22Rv1 (cell line): ENCODE results near the gene ANXA3.

Experiments
- H3K27ac ChIP-seq: fragments of 450-650 bp; 2 replicates; pipeline ENCODE4 v1.5.1; 2017
- ZFX ChIP-seq: fragments of 450-650 bp; IDR thresholded peaks from 2 replicates; pipeline ENCODE4 v1.6.1; 2017; ENCODE audit warnings: antibody characterized with exemption, borderline replicate concordance
- TF ChIP-seq, protein P1 (sequence below): fragments of 450-650 bp; IDR thresholded peaks from 2 replicates; pipeline ENCODE4 v1.5.1; 2017; ENCODE audit warnings: mild to moderate bottlenecking

ANXA3 gene

DNA sequence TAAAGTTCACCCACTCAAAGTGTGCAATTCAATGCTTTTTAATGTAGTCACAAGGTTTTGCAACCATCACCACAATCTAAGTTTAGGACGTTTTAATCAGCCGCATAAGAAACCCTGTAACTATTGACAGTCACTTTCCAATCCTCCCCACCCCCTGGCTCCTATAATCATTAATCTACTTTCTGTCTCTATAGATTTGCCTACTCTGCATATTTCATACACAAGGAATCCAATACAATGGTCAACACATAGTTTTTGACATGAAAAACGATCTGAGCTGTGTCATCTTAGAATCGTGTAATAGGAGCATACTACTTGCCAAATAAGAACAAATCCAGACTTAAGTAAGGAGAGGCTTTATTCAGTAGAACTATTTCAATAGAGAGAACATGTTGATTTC, 47.6 kb downstream of the ANXA3 start:
- no peak overlapping the region for H3K27ac ChIP-seq
- TF ChIP-seq ZFX = no peak
- TF ChIP-seq, protein P1, sequence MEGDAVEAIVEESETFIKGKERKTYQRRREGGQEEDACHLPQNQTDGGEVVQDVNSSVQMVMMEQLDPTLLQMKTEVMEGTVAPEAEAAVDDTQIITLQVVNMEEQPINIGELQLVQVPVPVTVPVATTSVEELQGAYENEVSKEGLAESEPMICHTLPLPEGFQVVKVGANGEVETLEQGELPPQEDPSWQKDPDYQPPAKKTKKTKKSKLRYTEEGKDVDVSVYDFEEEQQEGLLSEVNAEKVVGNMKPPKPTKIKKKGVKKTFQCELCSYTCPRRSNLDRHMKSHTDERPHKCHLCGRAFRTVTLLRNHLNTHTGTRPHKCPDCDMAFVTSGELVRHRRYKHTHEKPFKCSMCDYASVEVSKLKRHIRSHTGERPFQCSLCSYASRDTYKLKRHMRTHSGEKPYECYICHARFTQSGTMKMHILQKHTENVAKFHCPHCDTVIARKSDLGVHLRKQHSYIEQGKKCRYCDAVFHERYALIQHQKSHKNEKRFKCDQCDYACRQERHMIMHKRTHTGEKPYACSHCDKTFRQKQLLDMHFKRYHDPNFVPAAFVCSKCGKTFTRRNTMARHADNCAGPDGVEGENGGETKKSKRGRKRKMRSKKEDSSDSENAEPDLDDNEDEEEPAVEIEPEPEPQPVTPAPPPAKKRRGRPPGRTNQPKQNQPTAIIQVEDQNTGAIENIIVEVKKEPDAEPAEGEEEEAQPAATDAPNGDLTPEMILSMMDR = no peak

DNA sequence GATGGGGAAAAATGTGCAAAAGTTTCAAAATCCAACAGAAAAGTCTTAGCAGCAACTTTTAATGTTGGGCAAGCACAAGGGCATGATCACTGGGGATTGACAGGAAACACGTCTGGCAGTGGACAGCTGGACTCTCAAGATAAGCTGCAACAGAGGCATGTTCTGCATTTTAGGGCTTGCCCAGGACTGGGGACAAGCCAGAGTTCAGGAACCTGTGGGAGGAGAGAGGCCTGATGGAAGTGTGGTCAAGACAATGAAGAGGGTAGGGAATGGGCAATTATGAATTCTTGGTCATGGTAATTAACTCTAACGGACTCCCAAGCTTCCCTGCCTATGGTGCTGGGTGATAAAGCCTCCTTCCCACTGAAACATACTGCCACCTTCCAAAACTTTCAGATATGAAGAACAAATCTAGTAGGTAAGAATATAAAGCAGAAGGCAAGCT, 48.4 kb downstream of the ANXA3 start:
- no peak overlapping the region for H3K27ac ChIP-seq

DNA sequence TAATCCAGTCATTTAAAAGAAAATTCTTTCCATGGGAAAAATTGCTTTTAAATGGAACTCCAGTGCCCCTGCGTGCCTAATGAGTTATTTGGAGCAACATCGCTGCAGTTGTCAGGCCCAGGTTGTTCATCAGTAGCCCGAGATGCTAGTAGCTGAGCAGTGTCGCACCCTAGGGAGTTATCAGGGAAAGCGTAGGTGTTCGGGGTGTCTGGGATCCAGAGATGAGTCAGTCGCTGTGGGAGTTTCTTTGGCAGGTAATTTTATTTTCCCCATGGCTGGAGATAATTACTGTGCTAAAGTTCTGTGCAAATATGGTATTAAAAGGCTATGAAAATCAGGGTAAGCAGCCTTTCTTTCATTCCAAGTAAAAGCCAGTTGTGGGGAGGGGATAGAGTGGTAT, 49.4 kb downstream of the ANXA3 start:
- TF ChIP-seq, protein P1 = no peak
- no peak for TF ChIP-seq ZFX
- no peak overlapping the region for H3K27ac ChIP-seq

More for the DNA sequence above, 48.4 kb downstream of the ANXA3 start:
- TF ChIP-seq, protein P1 = no peak
- TF ChIP-seq ZFX = no peak

DNA sequence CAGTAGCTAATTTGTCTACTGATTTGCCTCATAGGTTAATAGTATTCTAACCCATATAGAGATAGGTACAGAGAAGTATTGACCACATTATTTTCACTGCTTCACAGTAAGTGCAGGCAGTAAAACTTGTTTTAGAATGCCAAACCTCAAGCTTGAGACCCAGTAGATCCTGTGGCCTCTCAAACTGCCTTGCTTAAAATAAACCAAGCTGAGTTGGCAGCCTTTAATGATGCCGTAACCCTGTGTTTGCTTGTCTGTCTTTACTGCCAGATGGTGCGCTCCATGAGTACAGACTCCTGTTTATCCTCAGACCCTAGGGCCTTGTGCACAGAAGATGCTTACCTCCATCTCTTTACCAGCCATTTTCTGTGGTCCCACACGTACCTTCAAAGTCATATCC, 50.8 kb downstream of the ANXA3 start:
- TF ChIP-seq, protein P1 = no peak
- TF ChIP-seq ZFX = no peak
- H3K27ac ChIP-seq = no peak overlapping the region

DNA sequence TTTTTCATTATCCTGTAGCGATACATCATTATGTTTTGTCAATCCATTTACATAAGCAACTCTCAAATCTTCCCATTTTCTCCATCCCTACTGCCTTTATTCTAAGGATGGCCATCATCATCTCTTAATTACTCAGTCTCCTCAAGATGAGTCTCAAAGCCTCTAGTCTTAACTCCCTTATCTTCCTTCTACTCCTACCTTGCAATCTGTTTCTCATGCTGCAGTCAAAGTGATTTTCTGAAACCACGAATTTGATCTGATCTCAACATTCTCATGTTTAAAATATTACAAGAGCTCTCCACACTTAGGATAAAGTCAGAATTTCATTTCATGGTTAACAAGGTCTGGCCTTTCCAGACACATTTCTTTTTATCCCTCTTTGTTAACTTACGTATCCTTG, 51.8 kb downstream of the ANXA3 start:
- no peak overlapping the region for H3K27ac ChIP-seq
- TF ChIP-seq, protein P1 = no peak
- TF ChIP-seq ZFX = no peak

DNA sequence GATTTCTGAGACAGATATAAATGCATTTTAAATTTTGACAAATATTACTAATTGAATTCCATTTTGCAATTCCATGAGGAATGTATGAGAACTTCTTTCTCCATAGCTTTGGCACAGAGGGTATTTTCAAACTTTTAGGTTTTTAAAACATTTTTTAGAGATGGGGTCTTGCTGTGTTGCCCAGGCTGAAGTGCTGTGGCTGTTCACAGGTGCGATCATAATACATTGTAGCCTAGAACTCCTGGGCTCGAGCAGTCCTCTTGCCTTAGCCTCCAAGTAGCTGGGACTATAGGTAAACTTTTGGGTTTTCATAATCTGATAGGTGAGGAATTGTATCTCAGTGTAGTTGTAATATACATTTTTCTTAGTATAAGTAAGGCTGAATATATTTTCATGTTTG, 53.4 kb downstream of the ANXA3 start:
- TF ChIP-seq, protein P1 = no peak
- TF ChIP-seq ZFX = no peak

DNA sequence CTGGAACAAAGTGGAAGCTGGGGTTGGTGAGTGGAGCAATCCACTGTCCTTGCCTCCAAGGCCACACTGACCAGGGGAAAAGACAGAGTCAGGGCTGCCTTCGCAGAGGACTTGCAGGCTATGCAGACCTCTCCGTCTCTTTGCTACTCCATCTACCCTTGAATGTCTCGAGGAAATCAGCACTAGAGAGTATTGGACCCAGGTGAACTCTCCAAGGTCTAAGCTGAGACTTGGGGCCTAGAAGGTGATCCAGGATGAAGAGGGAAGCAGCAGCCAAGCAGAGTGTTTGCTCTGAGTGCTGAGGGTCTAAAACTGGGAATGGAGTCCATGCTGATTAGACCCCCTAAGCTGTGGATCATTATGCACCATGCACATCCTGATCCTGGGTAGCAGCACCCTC, 54.5 kb downstream of the ANXA3 start:
- no peak overlapping the region for H3K27ac ChIP-seq
- no peak for TF ChIP-seq ZFX

More for the DNA sequence above, 53.4 kb downstream of the ANXA3 start:
- H3K27ac ChIP-seq = no peak overlapping the region

DNA sequence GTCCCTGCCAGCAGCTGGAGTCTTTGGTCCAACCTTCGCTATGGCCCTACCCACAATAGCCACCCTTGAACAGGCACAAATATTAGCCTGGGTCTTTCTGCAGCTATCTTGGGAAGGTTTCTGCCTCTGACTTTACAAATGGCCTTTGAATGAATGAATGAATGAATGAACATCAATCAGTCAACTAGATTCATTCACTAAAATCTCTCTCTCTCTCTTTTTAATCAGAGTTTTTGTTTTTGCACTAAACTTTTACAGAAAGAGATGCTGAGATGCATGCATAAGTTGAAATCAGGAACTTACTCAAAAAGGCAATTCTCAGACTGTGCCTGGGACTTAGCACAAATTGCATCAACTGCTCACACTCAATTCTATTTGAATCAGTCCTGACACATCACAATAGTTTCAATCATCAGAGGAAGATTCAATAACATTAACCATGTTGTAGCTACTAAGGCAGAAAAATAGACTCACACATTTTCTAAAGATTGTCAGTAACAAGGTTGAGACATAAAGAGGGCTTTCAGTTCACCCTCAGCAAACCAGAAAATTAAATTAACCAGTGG, 55.0 kb downstream of the ANXA3 start:
- no peak overlapping the region for H3K27ac ChIP-seq
- TF ChIP-seq, protein P1 = no peak
- TF ChIP-seq ZFX = no peak
